CD14-positive monocyte (primary cell): ENCODE results near the gene FGD4. TPM values are rescaled to one million over a fixed set of nuclear protein-coding genes. Genes with fewer than 3 reads are reported as not detected.

ENCODE experiments used
- DNase-seq, 3 donors: peaks; one replicate each; pipeline ENCODE4 v3.0.0-alpha.2; 2011 to 2022
- H2AFZ ChIP-seq: 2 replicates; pipeline ENCODE4 v1.6.0; 2012; ENCODE audit warnings: mild to moderate bottlenecking, low read depth, low read length, inconsistent platforms; ENCODE audit not compliant: insufficient read depth, poor library complexity, severe bottlenecking
- H3K27ac ChIP-seq, 2 donors: 1 replicate in 1 of 2; 2 replicates in 1 of 2; pipeline ENCODE4 v1.5.1; 2012 to 2013; ENCODE audit warnings: low read length in 2 of 2, control low read depth in 1 of 2, inconsistent platforms in 1 of 2, low read depth in 1 of 2, mild to moderate bottlenecking in 1 of 2
- H3K27me3 ChIP-seq, 2 donors: one replicate each; pipeline versions ENCODE4 v1.6.0 to v1.6.1; 2011 to 2013; ENCODE audit warnings: low read length in 2 of 2; ENCODE audit not compliant: control insufficient read depth in 2 of 2, insufficient read depth in 2 of 2
- H3K36me3 ChIP-seq, 2 donors: replicated peaks in 1 of 2; 1 replicate in 1 of 2; 2 replicates in 1 of 2; pipeline versions ENCODE4 v1.5.1 to v1.6.1; 2012 to 2013; ENCODE audit warnings: low read length in 2 of 2, control low read depth in 1 of 2, inconsistent platforms in 1 of 2, mild to moderate bottlenecking in 1 of 2; ENCODE audit not compliant: insufficient read depth in 2 of 2, control insufficient read depth in 1 of 2
- H3K4me1 ChIP-seq, 2 donors: 1 replicate in 1 of 2; 2 replicates in 1 of 2; pipeline versions ENCODE4 v1.5.1 to v1.6.1; 2012 to 2013; ENCODE audit warnings: low read length in 2 of 2, control low read depth in 1 of 2, inconsistent platforms in 1 of 2, mild to moderate bottlenecking in 1 of 2, moderate library complexity in 1 of 2; ENCODE audit not compliant: insufficient read depth in 2 of 2, control insufficient read depth in 1 of 2
- H3K4me2 ChIP-seq: replicated peaks from 2 replicates; pipeline ENCODE3; 2012; ENCODE audit warnings: low read length, moderate library complexity, mild to moderate bottlenecking; ENCODE audit not compliant: poor library complexity, severe bottlenecking; ENCODE audit errors: extremely low read depth
- H3K4me3 ChIP-seq, 3 experiments: fragments of 200-600 bp in 1 of 3; sonication (generic) in 1 of 3; replicated peaks in 1 of 3; 1 replicate in 2 of 3; 2 replicates in 1 of 3; pipeline ENCODE4 v1.5.1; 2011 to 2013; ENCODE audit warnings: low read length in 3 of 3, mild to moderate bottlenecking in 3 of 3, control low read depth in 2 of 3, low read depth in 2 of 3, inconsistent platforms in 1 of 3, moderate library complexity in 1 of 3
- H3K79me2 ChIP-seq: 2 replicates; pipeline ENCODE4 v1.6.0; 2012; ENCODE audit warnings: mild to moderate bottlenecking, control low read depth, inconsistent platforms, low read length, moderate library complexity; ENCODE audit not compliant: insufficient read depth
- H3K9ac ChIP-seq: 2 replicates; pipeline ENCODE4 v1.6.0; 2017; ENCODE audit warnings: low read length, mild to moderate bottlenecking; ENCODE audit not compliant: insufficient read depth, poor library complexity, severe bottlenecking
- H3K9me3 ChIP-seq, 2 donors: replicated peaks in 1 of 2; 1 replicate in 1 of 2; 2 replicates in 1 of 2; pipeline versions ENCODE4 v1.5.1 to v1.6.1; 2012 to 2013; ENCODE audit warnings: low read length in 2 of 2, control low read depth in 1 of 2; ENCODE audit not compliant: control insufficient read depth in 1 of 2, insufficient read depth in 1 of 2
- H4K20me1 ChIP-seq: 2 replicates; pipeline ENCODE4 v1.6.0; 2012; ENCODE audit warnings: mild to moderate bottlenecking, low read length, control low read depth, moderate library complexity; ENCODE audit not compliant: insufficient read depth
- H3K27ac Mint-ChIP-seq, 7 donors: one replicate each; pipeline ENCODE4 v1.8.0; 2020; ENCODE audit warnings: mild to moderate bottlenecking in 7 of 7, mixed read lengths in 7 of 7, moderate library complexity in 6 of 7, inconsistent platforms in 2 of 7
- H3K27me3 Mint-ChIP-seq, 3 donors: one replicate each; pipeline ENCODE4 v1.8.0; 2021 to 2022; ENCODE audit warnings: low read depth in 3 of 3, mild to moderate bottlenecking in 3 of 3, mixed read lengths in 3 of 3, moderate library complexity in 3 of 3, inconsistent platforms in 1 of 3
- H3K36me3 Mint-ChIP-seq, 2 donors: one replicate each; pipeline ENCODE4 v1.8.0; 2020; ENCODE audit warnings: mixed read lengths in 2 of 2, inconsistent platforms in 1 of 2, mild to moderate bottlenecking in 1 of 2
- H3K4me1 Mint-ChIP-seq: one replicate; pipeline ENCODE4 v1.8.0; 2020; ENCODE audit warnings: mild to moderate bottlenecking, mixed read lengths
- H3K4me3 Mint-ChIP-seq, 2 donors: one replicate each; pipeline ENCODE4 v1.8.0; 2020; ENCODE audit warnings: mild to moderate bottlenecking in 2 of 2, mixed read lengths in 2 of 2, moderate library complexity in 1 of 2
- H3K9me3 Mint-ChIP-seq, 7 donors: one replicate each; pipeline ENCODE4 v1.8.0; 2020 to 2022; ENCODE audit warnings: mixed read lengths in 7 of 7, mild to moderate bottlenecking in 6 of 7, moderate library complexity in 6 of 7, inconsistent platforms in 2 of 7
- CTCF ChIP-seq: fragments of 200-600 bp; IDR thresholded peaks from one replicate; pipeline ENCODE4 v1.8.0; 2022; ENCODE audit warnings: antibody characterized with exemption, mild to moderate bottlenecking
- WGBS: methylation state at CpG from one replicate; pipeline ENCODE4 v1.1.5; 2013; ENCODE audit warnings: missing lambda C conversion rate; ENCODE audit not compliant: insufficient coverage; 5-methylcytosine and 5-hydroxymethylcytosine counted together
- intact Hi-C, 2 donors: fragments of 100-400 bp; cut with micrococcal nuclease; formaldehyde crosslinking; loops; one replicate each; pipeline versions ENCODE4 v1.15.0 to v1.15.1; 2023
- polyA plus RNA-seq, 3 donors: library from polyadenylated mRNA; depleted of rRNA in 1 of 3; unstranded in 2 of 3; stranded (reverse) in 1 of 3; fragments of 300-500 nt in 2 of 3; fragments of >200 nt in 1 of 3; fragmentation: Illumina TruSeq in 2 of 3; gene quantifications; 1 replicate in 2 of 3; 2 replicates in 1 of 3; pipeline ENCODE4 v1.2.3, GENCODE V29; 2012 to 2021

Gene FGD4
- polyA plus RNA-seq, 3 donors: 5.3 to 34.4 (median 6.0) TPM

DNA sequence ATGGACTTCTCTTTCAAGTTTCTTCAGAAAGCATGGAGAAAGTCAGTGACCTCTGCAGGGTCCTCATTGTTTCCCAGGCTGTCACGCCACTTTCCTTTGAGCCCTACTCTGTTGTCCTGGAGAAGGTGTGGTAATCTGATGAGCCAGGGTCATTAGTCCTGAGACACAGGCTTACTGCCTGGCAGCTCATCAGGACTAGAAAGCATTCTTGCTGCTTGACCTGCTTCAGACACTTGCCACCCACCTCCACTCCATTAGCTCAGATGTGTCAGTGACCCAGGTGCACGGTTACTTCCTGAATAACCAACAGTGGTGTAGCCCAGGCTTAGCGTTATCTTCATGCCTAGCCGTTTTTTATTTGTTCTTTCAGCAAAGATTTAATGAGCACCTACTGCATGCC lies 93.9 kb downstream of the FGD4 start:
- H3K9me3 ChIP-seq: no peaks in the 10 kb centered on the region
- peaks cover 70% of the 10 kb centered on the region for H4K20me1 ChIP-seq
- no peak overlapping the region for H3K27ac ChIP-seq
- Mint-ChIP-seq H3K27ac (peak overlapping the region in 1 of 7 donors; percentile 10), H3K4me3 (no peak overlapping the region), H3K36me3 (peaks cover 9 to 17% of the 10 kb centered on the region in 2 donors), H3K27me3 (no peaks in the 10 kb centered on the region), H3K4me1 (peaks cover 48% of the 10 kb centered on the region), H3K9me3 (no peaks in the 10 kb centered on the region)
- no peak overlapping the region for H3K4me2 ChIP-seq
- peaks cover 26 to 57% of the 10 kb centered on the region in 2 donors for H3K4me1 ChIP-seq
- H3K36me3 ChIP-seq: peaks cover 0 to 16% of the 10 kb centered on the region in 2 donors
- peaks cover 100% of the 10 kb centered on the region for H3K79me2 ChIP-seq
- no peak overlapping the region for H2AFZ ChIP-seq
- DNase-seq: no peak
- 92% methylated on average over 4 of the region's 4 CpGs for WGBS
- H3K27me3 ChIP-seq: no peaks in the 10 kb centered on the region
- TF ChIP-seq CTCF: no peak
- intact Hi-C loops: no loop called here
- H3K4me3 ChIP-seq: no peak overlapping the region
- H3K9ac ChIP-seq: no peak overlapping the region

DNA sequence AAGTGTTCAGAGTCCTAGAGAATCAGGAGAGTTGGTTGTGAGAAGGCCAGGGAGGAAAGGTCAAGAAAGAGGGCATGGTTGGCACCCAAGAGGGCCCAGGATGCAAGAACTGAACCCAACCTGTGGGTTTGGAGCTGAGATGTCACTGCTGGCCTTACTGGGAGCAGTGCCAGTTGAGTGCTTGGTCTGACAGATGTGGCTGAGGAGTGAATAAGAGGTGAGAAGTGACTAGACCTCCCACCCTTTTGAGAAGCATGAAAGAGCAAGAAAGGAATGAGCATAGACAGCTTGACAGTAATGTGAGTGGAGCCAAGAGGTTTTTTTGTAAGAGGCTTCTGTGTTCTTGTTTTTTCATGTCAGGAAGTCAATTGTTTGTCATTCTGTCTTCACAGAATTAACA lies 95.3 kb downstream of the FGD4 start:
- no peak for TF ChIP-seq CTCF
- no peak overlapping the region for H2AFZ ChIP-seq
- H4K20me1 ChIP-seq: peaks cover 80% of the 10 kb centered on the region
- H3K36me3 ChIP-seq: peaks cover 0 to 21% of the 10 kb centered on the region in 2 donors
- no peak overlapping the region for H3K9ac ChIP-seq
- intact Hi-C loops: no loop called here
- H3K27ac Mint-ChIP-seq: no peak overlapping the region
- H3K9me3 ChIP-seq: no peaks in the 10 kb centered on the region
- H3K4me3 Mint-ChIP-seq: no peak overlapping the region
- H3K27me3 Mint-ChIP-seq: no peaks in the 10 kb centered on the region
- no peak overlapping the region for H3K4me2 ChIP-seq
- peaks cover 41% of the 10 kb centered on the region for H3K4me1 Mint-ChIP-seq
- H3K36me3 Mint-ChIP-seq: peaks cover 16 to 18% of the 10 kb centered on the region in 2 donors
- no peak for DNase-seq
- H3K27ac ChIP-seq: peak overlapping the region; percentile 19 to 71
- H3K27me3 ChIP-seq: no peaks in the 10 kb centered on the region
- H3K4me3 ChIP-seq: no peak overlapping the region
- peaks cover 100% of the 10 kb centered on the region for H3K79me2 ChIP-seq
- H3K4me1 ChIP-seq: peaks cover 19 to 43% of the 10 kb centered on the region in 2 donors
- H3K9me3 Mint-ChIP-seq: no peaks in the 10 kb centered on the region
